HepG2 (cell line): ENCODE data around the gene PDGFA. TPM values are rescaled to one million over a fixed set of nuclear protein-coding genes. Genes with fewer than 3 reads are reported as not detected.

ENCODE experiments used
- LBX2 ChIP-seq: sonication (generic); formaldehyde crosslinking; IDR thresholded peaks from 2 replicates; pipeline ENCODE4 v1.5.0; 2020; ENCODE audit warnings: missing genetic modification reagents, mild to moderate bottlenecking, borderline replicate concordance
- MAFK ChIP-seq, 2 experiments: IDR thresholded peaks in 1 of 2; conservative IDR thresholded peaks in 1 of 2; 2 replicates each; pipeline ENCODE4 v1.6.1; 2011; ENCODE audit warnings: improper control_type of control experiment in 2 of 2, low read length in 2 of 2
- PHF20 ChIP-seq: sonication (generic); formaldehyde crosslinking; IDR thresholded peaks from 2 replicates; pipeline ENCODE4 v1.5.0; 2020; ENCODE audit warnings: mild to moderate bottlenecking, missing genetic modification reagents
- POLR2AphosphoS5 ChIP-seq: IDR thresholded peaks from 2 replicates; pipeline ENCODE4 v1.6.1; 2012; ENCODE audit warnings: low read depth, low read length
- THYN1 ChIP-seq: sonication (generic); formaldehyde crosslinking; IDR thresholded peaks from 2 replicates; pipeline ENCODE4 v1.8.1; 2023; ENCODE audit warnings: low read depth, mild to moderate bottlenecking, moderate library complexity, missing genetic modification reagents, borderline replicate concordance
- ZNF253 ChIP-seq: sonication (generic); formaldehyde crosslinking; IDR thresholded peaks from 2 replicates; pipeline ENCODE4 v1.8.0; 2022; ENCODE audit warnings: mild to moderate bottlenecking, missing genetic modification reagents, borderline replicate concordance
- ZNF326 ChIP-seq: sonication (generic); formaldehyde crosslinking; IDR thresholded peaks from 2 replicates; pipeline ENCODE4 v1.4.0; 2020; ENCODE audit warnings: missing genetic modification reagents, borderline replicate concordance
- ZNF460 ChIP-seq: sonication (generic); formaldehyde crosslinking; IDR thresholded peaks from 2 replicates; pipeline ENCODE4 v1.5.1; 2020; ENCODE audit warnings: missing genetic modification reagents, mild to moderate bottlenecking, borderline replicate concordance
- ZNF557 ChIP-seq: sonication (generic); formaldehyde crosslinking; IDR thresholded peaks from 2 replicates; pipeline ENCODE4 v1.4.0; 2020; ENCODE audit warnings: missing genetic modification reagents
- polyA plus RNA-seq, 8 experiments: library from polyadenylated mRNA; depleted of rRNA in 3 of 8; stranded (reverse) in 7 of 8; unstranded in 1 of 8; fragments of >200 nt; fragmentation: Illumina TruSeq in 4 of 8; extraction: Trizol in 4 of 8; gene quantifications; 2 replicates each; pipeline versions ENCODE4 v1.2.1 to v1.2.3, GENCODE V29; 2011 to 2016; ENCODE audit warnings: low read depth in 4 of 8, missing spikeins in 1 of 8, mixed read lengths in 1 of 8; ENCODE audit not compliant: insufficient read depth in 1 of 8
- total RNA-seq, 5 experiments: library from RNA; depleted of rRNA; stranded (reverse); fragments of >200 nt; fragmentation: Illumina TruSeq; extraction: Trizol; gene quantifications; 2 replicates each; pipeline ENCODE4 v1.2.3, GENCODE V29; 2016; ENCODE audit warnings: low read depth in 1 of 5
- TF ChIP-seq, protein P1 (sequence below), 2 experiments: sonication (generic) in 1 of 2; formaldehyde crosslinking in 1 of 2; IDR thresholded peaks; 2 replicates each; pipeline versions ENCODE4 v1.4.0 to v1.6.1; 2016 to 2020; ENCODE audit warnings: borderline replicate concordance in 1 of 2, low read depth in 1 of 2, mild to moderate bottlenecking in 1 of 2, missing genetic modification reagents in 1 of 2
- TF ChIP-seq, protein P2 (sequence below): sonication (generic); formaldehyde crosslinking; IDR thresholded peaks from 2 replicates; pipeline ENCODE4 v1.4.0; 2020; ENCODE audit warnings: mild to moderate bottlenecking, missing genetic modification reagents
- TF ChIP-seq, protein P3 (sequence below): sonication (generic); formaldehyde crosslinking; IDR thresholded peaks from 2 replicates; pipeline ENCODE4 v1.5.0; 2020; ENCODE audit warnings: mild to moderate bottlenecking, missing genetic modification reagents

The PDGFA gene
- total and polyA plus RNA-seq, 2 of the 13 experiments (the other 11 are each of a cell fraction or from before 2014, with no cell fraction given), result 1.5 to 3.4 TPM

GRCh38 chr7:553636-554111 lies 34.0 kb upstream of the PDGFA start (continued):
- TF ChIP-seq, protein P1, sequence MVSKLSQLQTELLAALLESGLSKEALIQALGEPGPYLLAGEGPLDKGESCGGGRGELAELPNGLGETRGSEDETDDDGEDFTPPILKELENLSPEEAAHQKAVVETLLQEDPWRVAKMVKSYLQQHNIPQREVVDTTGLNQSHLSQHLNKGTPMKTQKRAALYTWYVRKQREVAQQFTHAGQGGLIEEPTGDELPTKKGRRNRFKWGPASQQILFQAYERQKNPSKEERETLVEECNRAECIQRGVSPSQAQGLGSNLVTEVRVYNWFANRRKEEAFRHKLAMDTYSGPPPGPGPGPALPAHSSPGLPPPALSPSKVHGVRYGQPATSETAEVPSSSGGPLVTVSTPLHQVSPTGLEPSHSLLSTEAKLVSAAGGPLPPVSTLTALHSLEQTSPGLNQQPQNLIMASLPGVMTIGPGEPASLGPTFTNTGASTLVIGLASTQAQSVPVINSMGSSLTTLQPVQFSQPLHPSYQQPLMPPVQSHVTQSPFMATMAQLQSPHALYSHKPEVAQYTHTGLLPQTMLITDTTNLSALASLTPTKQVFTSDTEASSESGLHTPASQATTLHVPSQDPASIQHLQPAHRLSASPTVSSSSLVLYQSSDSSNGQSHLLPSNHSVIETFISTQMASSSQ (IDR thresholded peaks at IDR 0.05; ENCODE audit: low read depth), result peak; percentile 82
- TF ChIP-seq, protein P1 (CRISPR knock-in tag; IDR thresholded peaks at IDR 0.05; ENCODE audit: borderline replicate concordance), result peak; percentile 82
- TF ChIP-seq MAFK (conservative IDR thresholded peaks at IDR 0.05 in 1 of 2, IDR thresholded peaks at IDR 0.05 in 1 of 2; ENCODE audit: low read length in 2 of 2) (no peak), ZNF326 (CRISPR knock-in tag) (no peak), PHF20 (no peak), ZNF460 (CRISPR knock-in tag) (no peak), POLR2AphosphoS5 (no peak), ZNF557 (no peak), THYN1 (CRISPR knock-in tag) (no peak), ZNF253 (CRISPR knock-in tag) (no peak), LBX2 (CRISPR knock-in tag) (no peak)
- TF ChIP-seq, protein P2, sequence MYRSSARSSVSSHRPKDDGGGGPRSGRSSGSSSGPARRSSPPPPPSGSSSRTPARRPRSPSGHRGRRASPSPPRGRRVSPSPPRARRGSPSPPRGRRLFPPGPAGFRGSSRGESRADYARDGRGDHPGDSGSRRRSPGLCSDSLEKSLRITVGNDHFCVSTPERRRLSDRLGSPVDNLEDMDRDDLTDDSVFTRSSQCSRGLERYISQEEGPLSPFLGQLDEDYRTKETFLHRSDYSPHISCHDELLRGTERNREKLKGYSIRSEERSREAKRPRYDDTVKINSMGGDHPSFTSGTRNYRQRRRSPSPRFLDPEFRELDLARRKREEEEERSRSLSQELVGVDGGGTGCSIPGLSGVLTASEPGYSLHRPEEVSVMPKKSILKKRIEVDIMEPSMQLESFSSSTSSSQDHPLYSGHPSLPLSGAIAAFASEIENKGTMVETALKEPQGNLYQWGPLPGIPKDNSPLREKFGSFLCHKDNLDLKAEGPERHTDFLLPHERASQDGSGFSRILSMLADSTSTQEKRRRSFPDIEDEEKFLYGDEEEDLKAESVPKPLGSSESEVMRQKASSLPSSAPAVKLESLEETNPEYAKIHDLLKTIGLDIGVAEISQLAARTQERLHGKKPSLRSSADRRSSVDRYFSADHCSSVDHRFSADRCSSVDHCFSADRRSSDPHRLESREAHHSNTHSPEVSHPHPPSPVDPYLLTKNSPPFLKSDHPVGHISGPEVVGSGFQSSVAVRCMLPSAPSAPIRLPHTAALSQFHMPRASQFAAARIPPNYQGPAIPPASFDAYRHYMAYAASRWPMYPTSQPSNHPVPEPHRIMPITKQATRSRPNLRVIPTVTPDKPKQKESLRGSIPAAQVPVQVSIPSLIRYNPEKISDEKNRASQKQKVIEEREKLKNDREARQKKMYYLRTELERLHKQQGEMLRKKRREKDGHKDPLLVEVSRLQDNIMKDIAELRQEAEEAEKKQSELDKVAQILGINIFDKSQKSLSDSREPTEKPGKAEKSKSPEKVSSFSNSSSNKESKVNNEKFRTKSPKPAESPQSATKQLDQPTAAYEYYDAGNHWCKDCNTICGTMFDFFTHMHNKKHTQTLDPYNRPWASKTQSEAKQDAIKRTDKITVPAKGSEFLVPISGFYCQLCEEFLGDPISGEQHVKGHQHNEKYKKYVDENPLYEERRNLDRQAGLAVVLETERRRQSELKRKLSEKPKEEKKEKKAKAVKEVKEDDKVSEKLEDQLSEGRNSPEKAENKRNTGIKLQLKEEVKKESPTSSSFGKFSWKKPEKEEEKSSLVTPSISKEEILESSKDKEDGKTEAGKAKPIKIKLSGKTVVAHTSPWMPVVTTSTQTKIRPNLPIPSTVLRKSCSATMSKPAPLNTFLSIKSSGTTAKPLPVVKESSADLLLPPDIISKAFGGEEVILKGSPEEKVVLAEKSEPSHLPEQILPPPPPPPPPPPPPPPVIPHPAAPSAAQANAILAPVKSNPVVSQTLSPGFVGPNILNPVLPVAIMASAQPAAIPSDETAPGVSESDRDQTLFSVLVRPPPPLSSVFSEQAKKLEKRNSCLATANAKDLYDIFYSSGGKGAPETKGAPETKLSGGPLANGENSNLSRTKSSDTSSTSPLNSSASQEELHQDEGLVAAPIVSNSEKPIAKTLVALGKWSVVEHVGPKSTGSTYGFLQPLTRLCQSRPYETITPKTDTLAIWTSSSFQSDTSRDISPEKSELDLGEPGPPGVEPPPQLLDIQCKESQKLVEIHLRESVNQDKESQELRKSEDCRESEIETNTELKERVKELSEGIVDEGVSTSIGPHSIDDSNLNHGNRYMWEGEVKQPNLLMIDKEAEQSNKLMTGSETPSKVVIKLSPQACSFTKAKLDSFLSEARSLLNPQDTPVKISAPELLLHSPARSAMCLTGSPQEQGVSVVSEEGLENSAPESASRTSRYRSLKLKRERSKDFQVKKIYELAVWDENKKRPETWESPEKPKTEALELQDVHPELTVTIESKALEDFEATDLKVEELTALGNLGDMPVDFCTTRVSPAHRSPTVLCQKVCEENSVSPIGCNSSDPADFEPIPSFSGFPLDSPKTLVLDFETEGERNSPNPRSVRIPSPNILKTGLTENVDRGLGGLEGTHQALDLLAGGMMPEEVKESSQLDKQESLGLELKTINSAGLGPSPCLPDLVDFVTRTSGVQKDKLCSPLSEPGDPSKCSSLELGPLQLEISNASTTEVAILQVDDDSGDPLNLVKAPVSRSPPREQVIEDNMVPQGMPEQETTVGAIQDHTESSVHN (CRISPR knock-in tag), result no peak
- TF ChIP-seq, protein P3, sequence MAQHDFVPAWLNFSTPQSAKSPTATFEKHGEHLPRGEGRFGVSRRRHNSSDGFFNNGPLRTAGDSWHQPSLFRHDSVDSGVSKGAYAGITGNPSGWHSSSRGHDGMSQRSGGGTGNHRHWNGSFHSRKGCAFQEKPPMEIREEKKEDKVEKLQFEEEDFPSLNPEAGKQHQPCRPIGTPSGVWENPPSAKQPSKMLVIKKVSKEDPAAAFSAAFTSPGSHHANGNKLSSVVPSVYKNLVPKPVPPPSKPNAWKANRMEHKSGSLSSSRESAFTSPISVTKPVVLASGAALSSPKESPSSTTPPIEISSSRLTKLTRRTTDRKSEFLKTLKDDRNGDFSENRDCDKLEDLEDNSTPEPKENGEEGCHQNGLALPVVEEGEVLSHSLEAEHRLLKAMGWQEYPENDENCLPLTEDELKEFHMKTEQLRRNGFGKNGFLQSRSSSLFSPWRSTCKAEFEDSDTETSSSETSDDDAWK, result no peak
